Measurements from ENCODE around the gene SUOX. TPM values are rescaled to one million over a fixed set of nuclear protein-coding genes. Genes with fewer than 3 reads are reported as not detected.

The SUOX gene
- total and polyA plus RNA-seq, 3 experiments from 2014 or later, result 0.90 to 2.5 (median 2.3) TPM

- Histone ChIP-seq H3K9me3 (ENCODE audit: low read length) (no peaks in the 10 kb centered on the region), H3K4me1 (ENCODE audit: insufficient read depth, low read length) (no peaks in the 10 kb centered on the region), H3K27me3 (ENCODE audit: insufficient read depth, low read length, poor library complexity, severe bottlenecking) (no peaks in the 10 kb centered on the region), H3K27ac (ENCODE audit: low read depth, low read length) (no peak overlapping the region), H3K4me3 (ENCODE audit: low read length) (no peak overlapping the region), H3K36me3 (ENCODE audit: insufficient read depth, low read length) (peaks cover 9% of the 10 kb centered on the region)
- ChIA-PET POLR2A (interaction anchor here (0.7 kb wide), 1 partner anchor 104 kb away, joined by 7 read pairs; no protein-coding TSS in a partner anchor), CTCF (interaction anchor here (0.7 to 2.9 kb wide), 12 partner anchors 11 to 290 kb away, joined by 3 to 22 read pairs (median 4); partner anchors contain the start of genes ORMDL2, SARNP, SUOX and ZC3H10)
- H3K4me1 Mint-ChIP-seq, result peaks cover 0 to 20% (median 2%) of the 10 kb centered on the region in 3 donors
- H3K27me3 Mint-ChIP-seq, result peaks cover 0 to 1% of the 10 kb centered on the region in 2 donors
- no peak for DNase-seq
- H3K27ac Mint-ChIP-seq, result peak overlapping the region in 2 of 8 donors; percentile 1 to 87
- no peaks in the 10 kb centered on the region for H3K9me3 Mint-ChIP-seq
- peaks cover 0 to 22% (median 14%) of the 10 kb centered on the region in 3 donors for H3K36me3 Mint-ChIP-seq
- H3K4me3 Mint-ChIP-seq, result no peak overlapping the region
These were observed 31.6 kb downstream of the SUOX start for GRCh38 chr12:56028511-56029165.

- ChIA-PET POLR2A (interaction anchor here (0.7 kb wide), 1 partner anchor 104 kb away, joined by 7 read pairs; no protein-coding TSS in a partner anchor), CTCF (interaction anchor here (0.7 to 2.9 kb wide), 17 partner anchors 7 to 291 kb away, joined by 3 to 22 read pairs (median 3); partner anchors contain the start of genes ORMDL2, RAB5B, SARNP and SUOX)
- Mint-ChIP-seq H3K36me3 (peaks cover 0 to 24% (median 14%) of the 10 kb centered on the region in 3 donors), H3K4me1 (peaks cover under 1 to 17% (median 2%) of the 10 kb centered on the region in 3 donors), H3K9me3 (no peaks in the 10 kb centered on the region), H3K27ac (no peak overlapping the region), H3K27me3 (peaks cover 0 to 1% of the 10 kb centered on the region in 2 donors), H3K4me3 (no peak overlapping the region)
- Histone ChIP-seq H3K4me1 (ENCODE audit: insufficient read depth, low read length) (no peaks in the 10 kb centered on the region), H3K36me3 (ENCODE audit: insufficient read depth, low read length) (peaks cover 9% of the 10 kb centered on the region), H3K9me3 (ENCODE audit: low read length) (no peaks in the 10 kb centered on the region), H3K4me3 (ENCODE audit: low read length) (no peak overlapping the region), H3K27ac (ENCODE audit: low read depth, low read length) (no peak overlapping the region), H3K27me3 (ENCODE audit: insufficient read depth, low read length, poor library complexity, severe bottlenecking) (no peaks in the 10 kb centered on the region)
- DNase-seq, result no peak
These were observed 32.1 kb downstream of the SUOX start for GRCh38 chr12:56029166-56029519.

GRCh38 chr12:56029666-56030293 lies 32.7 kb downstream of the SUOX start:
- Histone ChIP-seq H3K4me1 (ENCODE audit: insufficient read depth, low read length) (no peaks in the 10 kb centered on the region), H3K27ac (ENCODE audit: low read depth, low read length) (no peak overlapping the region), H3K9me3 (ENCODE audit: low read length) (no peaks in the 10 kb centered on the region), H3K36me3 (ENCODE audit: insufficient read depth, low read length) (peaks cover 9% of the 10 kb centered on the region), H3K4me3 (ENCODE audit: low read length) (no peak overlapping the region), H3K27me3 (ENCODE audit: insufficient read depth, low read length, poor library complexity, severe bottlenecking) (no peaks in the 10 kb centered on the region)
- peaks cover 0 to 1% of the 10 kb centered on the region in 2 donors for H3K27me3 Mint-ChIP-seq
- H3K36me3 Mint-ChIP-seq, result peaks cover 0 to 29% (median 14%) of the 10 kb centered on the region in 3 donors
- peak overlapping the region in 1 of 8 donors; percentile 45 for H3K27ac Mint-ChIP-seq
- H3K4me1 Mint-ChIP-seq, result peaks cover 3 to 23% (median 7%) of the 10 kb centered on the region in 3 donors
- ChIA-PET POLR2A (no interaction called here), CTCF (interaction anchor here (0.7 to 2.9 kb wide), 17 partner anchors 8 to 292 kb away, joined by 3 to 22 read pairs (median 3); partner anchors contain the start of genes ORMDL2, RAB5B, SARNP and SUOX)
- H3K4me3 Mint-ChIP-seq, result no peak overlapping the region
- no peaks in the 10 kb centered on the region for H3K9me3 Mint-ChIP-seq
- DNase-seq, result peak in 2 of 5 donors; percentile 26 to 36

GRCh38 chr12:56031987-56032386 lies 34.9 kb downstream of the SUOX start:
- H3K36me3 ChIP-seq (ENCODE audit: insufficient read depth, low read length), result peaks cover 9% of the 10 kb centered on the region
- ChIA-PET CTCF (no interaction called here), POLR2A (no interaction called here)
- Mint-ChIP-seq H3K9me3 (no peaks in the 10 kb centered on the region), H3K36me3 (peaks cover 0 to 32% (median 18%) of the 10 kb centered on the region in 3 donors), H3K27me3 (peaks cover 0 to 2% of the 10 kb centered on the region in 2 donors), H3K27ac (peak overlapping the region in 5 of 8 donors; percentile 2 to 87 (median 16)), H3K4me1 (peaks cover 5 to 36% (median 14%) of the 10 kb centered on the region in 3 donors), H3K4me3 (no peak overlapping the region)
- no peaks in the 10 kb centered on the region for H3K9me3 ChIP-seq (ENCODE audit: low read length)
- H3K27me3 ChIP-seq (ENCODE audit: insufficient read depth, low read length, poor library complexity, severe bottlenecking), result no peaks in the 10 kb centered on the region
- peaks cover 5% of the 10 kb centered on the region for H3K4me1 ChIP-seq (ENCODE audit: insufficient read depth, low read length)
- no peak overlapping the region for H3K27ac ChIP-seq (ENCODE audit: low read depth, low read length)
- DNase-seq, result peak in 1 of 5 donors; percentile 33
- no peak overlapping the region for H3K4me3 ChIP-seq (ENCODE audit: low read length)

GRCh38 chr12:56034586-56035332 lies 37.7 kb downstream of the SUOX start:
- peaks cover 20 to 52% (median 23%) of the 10 kb centered on the region in 3 donors for H3K4me1 Mint-ChIP-seq
- no peak overlapping the region for H3K4me3 Mint-ChIP-seq
- ChIA-PET CTCF (no interaction called here), POLR2A (no interaction called here)
- H3K27me3 ChIP-seq (ENCODE audit: insufficient read depth, low read length, poor library complexity, severe bottlenecking), result no peaks in the 10 kb centered on the region
- no peak overlapping the region for H3K27ac ChIP-seq (ENCODE audit: low read depth, low read length)
- no peaks in the 10 kb centered on the region for H3K9me3 Mint-ChIP-seq
- H3K9me3 ChIP-seq (ENCODE audit: low read length), result no peaks in the 10 kb centered on the region
- H3K4me1 ChIP-seq (ENCODE audit: insufficient read depth, low read length), result peaks cover 11% of the 10 kb centered on the region
- peaks cover 0 to 25% (median 19%) of the 10 kb centered on the region in 3 donors for H3K36me3 Mint-ChIP-seq
- H3K27me3 Mint-ChIP-seq, result peaks cover 0 to 1% of the 10 kb centered on the region in 2 donors
- peaks cover 9% of the 10 kb centered on the region for H3K36me3 ChIP-seq (ENCODE audit: insufficient read depth, low read length)
- no peak overlapping the region for H3K4me3 ChIP-seq (ENCODE audit: low read length)
- DNase-seq, result peak in 2 of 5 donors; percentile 12 to 21
- peak overlapping the region in 6 of 8 donors; percentile 21 to 88 (median 64) for H3K27ac Mint-ChIP-seq

GRCh38 chr12:56037161-56037560 lies 40.1 kb downstream of the SUOX start:
- no peak for DNase-seq
- H3K4me1 ChIP-seq (ENCODE audit: insufficient read depth, low read length), result peaks cover 20% of the 10 kb centered on the region
- peaks cover 9% of the 10 kb centered on the region for H3K36me3 ChIP-seq (ENCODE audit: insufficient read depth, low read length)
- no peaks in the 10 kb centered on the region for H3K9me3 Mint-ChIP-seq
- no peak overlapping the region for H3K4me3 ChIP-seq (ENCODE audit: low read length)
- H3K27ac Mint-ChIP-seq, result peak overlapping the region in 4 of 8 donors; percentile 66 to 89 (median 80)
- H3K27me3 ChIP-seq (ENCODE audit: insufficient read depth, low read length, poor library complexity, severe bottlenecking), result no peaks in the 10 kb centered on the region
- H3K36me3 Mint-ChIP-seq, result peaks cover 3 to 28% (median 14%) of the 10 kb centered on the region in 3 donors
- H3K4me3 Mint-ChIP-seq, result no peak overlapping the region
- POLR2A ChIA-PET, result interaction anchor here (0.5 to 0.7 kb wide), 2 partner anchors 43 to 299 kb away, joined by 3 read pairs; no protein-coding TSS in a partner anchor
- no peaks in the 10 kb centered on the region for H3K9me3 ChIP-seq (ENCODE audit: low read length)
- H3K27ac ChIP-seq (ENCODE audit: low read depth, low read length), result peak overlapping the region; percentile 31
- peaks cover 32 to 57% (median 38%) of the 10 kb centered on the region in 3 donors for H3K4me1 Mint-ChIP-seq
- H3K27me3 Mint-ChIP-seq, result peaks cover 0 to 5% of the 10 kb centered on the region in 2 donors
- CTCF ChIA-PET, result interaction anchor here (1.0 to 2.5 kb wide), 3 partner anchors 10 to 111 kb away, joined by 3 to 9 read pairs (median 4); no protein-coding TSS in a partner anchor

GRCh38 chr12:56038022-56038655 lies 41.1 kb downstream of the SUOX start:
- peak overlapping the region in 3 of 7 donors; percentile 16 to 35 (median 20) for H3K4me3 Mint-ChIP-seq
- peak overlapping the region in 5 of 8 donors; percentile 11 to 70 (median 53) for H3K27ac Mint-ChIP-seq
- peaks cover 38 to 62% (median 45%) of the 10 kb centered on the region in 3 donors for H3K4me1 Mint-ChIP-seq
- POLR2A ChIA-PET, result interaction anchor here (0.5 kb wide), 1 partner anchor 300 kb away, joined by 3 read pairs; no protein-coding TSS in a partner anchor
- Histone ChIP-seq H3K4me3 (ENCODE audit: low read length) (no peak overlapping the region), H3K27me3 (ENCODE audit: insufficient read depth, low read length, poor library complexity, severe bottlenecking) (no peaks in the 10 kb centered on the region), H3K27ac (ENCODE audit: low read depth, low read length) (no peak overlapping the region), H3K9me3 (ENCODE audit: low read length) (no peaks in the 10 kb centered on the region), H3K4me1 (ENCODE audit: insufficient read depth, low read length) (peaks cover 26% of the 10 kb centered on the region), H3K36me3 (ENCODE audit: insufficient read depth, low read length) (peaks cover 7% of the 10 kb centered on the region)
- H3K36me3 Mint-ChIP-seq, result peaks cover 6 to 31% (median 17%) of the 10 kb centered on the region in 3 donors
- peaks cover 0 to 6% of the 10 kb centered on the region in 2 donors for H3K27me3 Mint-ChIP-seq
- CTCF ChIA-PET, result interaction anchor here (1.0 to 2.5 kb wide), 3 partner anchors 9 to 111 kb away, joined by 3 to 9 read pairs (median 4); no protein-coding TSS in a partner anchor
- no peaks in the 10 kb centered on the region for H3K9me3 Mint-ChIP-seq
- DNase-seq, result no peak
